K562 (cell line): ENCODE results near the gene CCDC136. TPM values are rescaled to one million over a fixed set of nuclear protein-coding genes. Genes with fewer than 3 reads are reported as not detected.

ENCODE experiments used
- ARID4B ChIP-seq: sonication (generic); formaldehyde crosslinking; IDR thresholded peaks from 2 replicates; pipeline ENCODE4 v1.8.0; 2022; ENCODE audit warnings: mild to moderate bottlenecking, missing genetic modification reagents
- ARNT ChIP-seq, 2 experiments: fragments of 450-650 bp; IDR thresholded peaks; 2 replicates each; pipeline ENCODE4 v1.6.1; 2016; ENCODE audit warnings: mild to moderate bottlenecking in 1 of 2
- GABPB2 ChIP-seq: fragments of 250-450 bp; sonication (Bioruptor Pico); conservative IDR thresholded peaks from 2 replicates; pipeline ENCODE4 v1.5.1; 2021; ENCODE audit warnings: mild to moderate bottlenecking
- HNRNPL ChIP-seq: fragments of 200-400 bp; formaldehyde crosslinking; IDR thresholded peaks from 2 replicates; pipeline ENCODE4 v1.6.1; 2017; ENCODE audit warnings: low read depth, mild to moderate bottlenecking, low read length
- ILF3 ChIP-seq: fragments of 450-650 bp; IDR thresholded peaks from 2 replicates; pipeline ENCODE4 v1.6.1; 2018; ENCODE audit warnings: antibody characterized with exemption, mild to moderate bottlenecking, moderate library complexity, borderline replicate concordance
- NCOA2 ChIP-seq, 2 experiments: fragments of 450-650 bp; IDR thresholded peaks; 2 replicates each; pipeline ENCODE4 v1.6.1; 2018; ENCODE audit warnings: mild to moderate bottlenecking in 2 of 2, moderate library complexity in 1 of 2; ENCODE audit not compliant: partially characterized antibody in 2 of 2
- NCOA6 ChIP-seq: fragments of 450-650 bp; IDR thresholded peaks from 2 replicates; pipeline ENCODE4 v1.6.1; 2017; ENCODE audit warnings: mild to moderate bottlenecking
- NFYB ChIP-seq: IDR thresholded peaks from 2 replicates; pipeline ENCODE4 v1.6.1; 2011; ENCODE audit warnings: mild to moderate bottlenecking, moderate library complexity; ENCODE audit not compliant: insufficient read length; ENCODE audit errors: extremely low read depth
- SETDB1 ChIP-seq: IDR thresholded peaks from one replicate; pipeline ENCODE4 v1.6.1; 2012; ENCODE audit warnings: low read length, control low read depth, inconsistent platforms
- ZKSCAN3 ChIP-seq: fragments of 250-450 bp; sonication (Bioruptor Pico); IDR thresholded peaks from 2 replicates; pipeline ENCODE4 v1.4.0; 2020
- ZKSCAN8 ChIP-seq: fragments of 200-800 bp; sonication (Bioruptor generic); IDR thresholded peaks from 2 replicates; pipeline ENCODE4 v1.6.1; 2016; ENCODE audit warnings: missing genetic modification characterization, missing compliant biosample characterization
- ZNF277 ChIP-seq: fragments of 250-450 bp; sonication (Bioruptor Pico); IDR thresholded peaks from 2 replicates; pipeline ENCODE4 v1.8.0; 2022; ENCODE audit warnings: inconsistent platforms, mild to moderate bottlenecking, moderate library complexity, borderline replicate concordance
- ZSCAN32 ChIP-seq: fragments of 450-650 bp; formaldehyde crosslinking; IDR thresholded peaks from 2 replicates; pipeline ENCODE4 v1.4.0; 2020; ENCODE audit warnings: mild to moderate bottlenecking, moderate library complexity
- polyA plus RNA-seq, 8 experiments: library from polyadenylated mRNA; depleted of rRNA in 4 of 8; stranded (reverse) in 5 of 8; unstranded in 3 of 8; fragments of >200 nt; fragmentation: Nextera tagmentation in 2 of 8; fragmentation: Illumina TruSeq in 1 of 8; extraction: Ambion mirVana in 2 of 8; extraction: Trizol in 1 of 8; gene quantifications; 2 replicates each; pipeline versions ENCODE4 v1.2.1 to v1.2.3, GENCODE V29; 2011 to 2014; ENCODE audit warnings: inconsistent platforms in 1 of 8, missing spikeins in 1 of 8
- total RNA-seq, 7 experiments: library from RNA; depleted of rRNA in 6 of 7; stranded (reverse); fragments of >200 nt in 6 of 7; fragmentation: Illumina TruSeq in 2 of 7; extraction: Trizol in 2 of 7; gene quantifications; 2 replicates each; pipeline versions ENCODE4 v1.2.1 to v1.2.3, GENCODE V29; 2011 to 2021; ENCODE audit warnings: low replicate concordance in 1 of 7
- TF ChIP-seq, protein P1 (sequence below): sonication (generic); formaldehyde crosslinking; IDR thresholded peaks from 2 replicates; pipeline ENCODE4 v1.8.0; 2022; ENCODE audit warnings: mild to moderate bottlenecking, missing genetic modification reagents, borderline replicate concordance
- TF ChIP-seq, protein P2 (sequence below): fragments of 450-650 bp; IDR thresholded peaks from one replicate; pipeline ENCODE4 v1.6.1; 2018; ENCODE audit warnings: mild to moderate bottlenecking, moderate library complexity; ENCODE audit not compliant: partially characterized antibody
- TF ChIP-seq, protein P3 (sequence below): sonication (generic); formaldehyde crosslinking; IDR thresholded peaks from 2 replicates; pipeline ENCODE4 v1.8.0; 2022; ENCODE audit warnings: missing genetic modification reagents, mild to moderate bottlenecking, moderate library complexity, borderline replicate concordance

Gene CCDC136
- total and polyA plus RNA-seq, 9 of the 15 experiments (the other 6 are each of a cell fraction or from before 2014, with no cell fraction given), result 2.4 to 40.8 (median 26.5) TPM

DNA sequence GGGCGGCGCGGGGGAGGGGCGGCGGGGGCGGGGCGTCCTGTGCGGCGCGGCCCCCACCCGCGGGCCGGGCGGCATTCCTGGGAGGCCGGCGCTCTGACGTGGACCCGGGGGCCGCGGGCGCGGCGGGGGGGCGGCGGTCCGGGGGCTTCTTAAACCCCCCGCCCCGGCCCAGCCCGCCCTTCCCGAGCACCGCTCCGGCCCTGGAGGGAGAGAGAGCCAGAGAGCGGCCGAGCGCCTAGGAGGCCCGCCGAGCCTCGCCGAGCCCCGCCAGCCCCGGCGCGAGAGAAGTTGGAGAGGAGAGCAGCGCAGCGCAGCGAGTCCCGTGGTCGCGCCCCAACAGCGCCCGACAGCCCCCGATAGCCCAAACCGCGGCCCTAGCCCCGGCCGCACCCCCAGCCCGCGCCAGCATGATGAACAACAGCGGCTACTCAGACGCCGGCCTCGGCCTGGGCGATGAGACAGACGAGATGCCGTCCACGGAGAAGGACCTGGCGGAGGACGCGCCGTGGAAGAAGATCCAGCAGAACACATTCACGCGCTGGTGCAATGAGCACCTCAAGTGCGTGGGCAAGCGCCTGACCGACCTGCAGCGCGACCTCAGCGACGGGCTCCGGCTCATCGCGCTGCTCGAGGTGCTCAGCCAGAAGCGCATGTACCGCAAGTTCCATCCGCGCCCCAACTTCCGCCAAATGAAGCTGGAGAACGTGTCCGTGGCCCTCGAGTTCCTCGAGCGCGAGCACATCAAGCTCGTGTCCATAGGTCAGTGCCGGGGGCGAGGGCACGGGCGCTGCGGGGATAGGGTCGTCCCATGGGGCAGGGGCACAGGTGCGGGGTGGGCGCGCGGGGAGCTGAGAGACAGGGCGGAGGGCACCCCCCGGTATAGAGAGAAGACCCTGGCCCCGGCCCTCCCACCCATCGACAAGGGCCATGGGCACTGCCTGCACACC, 38.7 kb downstream of the CCDC136 start, which contains the start of gene FLNC (continued):
- TF ChIP-seq, protein P1, sequence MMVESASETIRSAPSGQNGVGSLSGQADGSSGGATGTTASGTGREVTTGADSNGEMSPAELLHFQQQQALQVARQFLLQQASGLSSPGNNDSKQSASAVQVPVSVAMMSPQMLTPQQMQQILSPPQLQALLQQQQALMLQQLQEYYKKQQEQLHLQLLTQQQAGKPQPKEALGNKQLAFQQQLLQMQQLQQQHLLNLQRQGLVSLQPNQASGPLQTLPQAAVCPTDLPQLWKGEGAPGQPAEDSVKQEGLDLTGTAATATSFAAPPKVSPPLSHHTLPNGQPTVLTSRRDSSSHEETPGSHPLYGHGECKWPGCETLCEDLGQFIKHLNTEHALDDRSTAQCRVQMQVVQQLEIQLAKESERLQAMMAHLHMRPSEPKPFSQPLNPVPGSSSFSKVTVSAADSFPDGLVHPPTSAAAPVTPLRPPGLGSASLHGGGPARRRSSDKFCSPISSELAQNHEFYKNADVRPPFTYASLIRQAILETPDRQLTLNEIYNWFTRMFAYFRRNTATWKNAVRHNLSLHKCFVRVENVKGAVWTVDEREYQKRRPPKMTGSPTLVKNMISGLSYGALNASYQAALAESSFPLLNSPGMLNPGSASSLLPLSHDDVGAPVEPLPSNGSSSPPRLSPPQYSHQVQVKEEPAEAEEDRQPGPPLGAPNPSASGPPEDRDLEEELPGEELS (CRISPR knock-in tag), result peak; percentile 61; the same call in 1 of the 2 replicates
- no peak for TF ChIP-seq SETDB1
- TF ChIP-seq ARNT (IDR thresholded peaks at IDR 0.05), result no peak
- no peak for TF ChIP-seq ILF3
- TF ChIP-seq ZSCAN32, result no peak
- TF ChIP-seq HNRNPL, result no peak
- TF ChIP-seq GABPB2, result no peak; the same call in 1 of the 2 replicates
- no peak for TF ChIP-seq NCOA2 (IDR thresholded peaks at IDR 0.05; ENCODE audit: partially characterized antibody in 2 of 2)
- no peak for TF ChIP-seq ZKSCAN8 (CRISPR knock-in tag)
- TF ChIP-seq ZKSCAN3 (CRISPR knock-in tag), result no peak
- TF ChIP-seq NFYB, result no peak
- TF ChIP-seq, protein P2, sequence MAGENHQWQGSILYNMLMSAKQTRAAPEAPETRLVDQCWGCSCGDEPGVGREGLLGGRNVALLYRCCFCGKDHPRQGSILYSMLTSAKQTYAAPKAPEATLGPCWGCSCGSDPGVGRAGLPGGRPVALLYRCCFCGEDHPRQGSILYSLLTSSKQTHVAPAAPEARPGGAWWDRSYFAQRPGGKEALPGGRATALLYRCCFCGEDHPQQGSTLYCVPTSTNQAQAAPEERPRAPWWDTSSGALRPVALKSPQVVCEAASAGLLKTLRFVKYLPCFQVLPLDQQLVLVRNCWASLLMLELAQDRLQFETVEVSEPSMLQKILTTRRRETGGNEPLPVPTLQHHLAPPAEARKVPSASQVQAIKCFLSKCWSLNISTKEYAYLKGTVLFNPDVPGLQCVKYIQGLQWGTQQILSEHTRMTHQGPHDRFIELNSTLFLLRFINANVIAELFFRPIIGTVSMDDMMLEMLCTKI, result no peak
- peak; percentile 73 for TF ChIP-seq ARID4B (CRISPR knock-in tag)
- no peak for TF ChIP-seq ZNF277
- TF ChIP-seq NCOA6, result peak; percentile 54; the same call in 1 of the 2 replicates
- TF ChIP-seq, protein P3, sequence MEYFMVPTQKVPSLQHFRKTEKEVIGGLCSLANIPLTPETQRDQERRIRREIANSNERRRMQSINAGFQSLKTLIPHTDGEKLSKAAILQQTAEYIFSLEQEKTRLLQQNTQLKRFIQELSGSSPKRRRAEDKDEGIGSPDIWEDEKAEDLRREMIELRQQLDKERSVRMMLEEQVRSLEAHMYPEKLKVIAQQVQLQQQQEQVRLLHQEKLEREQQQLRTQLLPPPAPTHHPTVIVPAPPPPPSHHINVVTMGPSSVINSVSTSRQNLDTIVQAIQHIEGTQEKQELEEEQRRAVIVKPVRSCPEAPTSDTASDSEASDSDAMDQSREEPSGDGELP (CRISPR knock-in tag), result peak; percentile 51
